HG02973 (cell line): Measurements from ENCODE around the gene SAMD10.
"Not testable (repeated sequence)": the region's sequence is repeated elsewhere in the genome, so short reads cannot be mapped to it uniquely, and the experiment has no call there.

Experiments
- ATAC-seq: cut with Tn5 transposase; IDR thresholded peaks from one replicate; pipeline ENCODE4 v1.9.1; 2021; ENCODE audit warnings: moderate library complexity; ENCODE audit not compliant: unreplicated experiment

Gene SAMD10

DNA sequence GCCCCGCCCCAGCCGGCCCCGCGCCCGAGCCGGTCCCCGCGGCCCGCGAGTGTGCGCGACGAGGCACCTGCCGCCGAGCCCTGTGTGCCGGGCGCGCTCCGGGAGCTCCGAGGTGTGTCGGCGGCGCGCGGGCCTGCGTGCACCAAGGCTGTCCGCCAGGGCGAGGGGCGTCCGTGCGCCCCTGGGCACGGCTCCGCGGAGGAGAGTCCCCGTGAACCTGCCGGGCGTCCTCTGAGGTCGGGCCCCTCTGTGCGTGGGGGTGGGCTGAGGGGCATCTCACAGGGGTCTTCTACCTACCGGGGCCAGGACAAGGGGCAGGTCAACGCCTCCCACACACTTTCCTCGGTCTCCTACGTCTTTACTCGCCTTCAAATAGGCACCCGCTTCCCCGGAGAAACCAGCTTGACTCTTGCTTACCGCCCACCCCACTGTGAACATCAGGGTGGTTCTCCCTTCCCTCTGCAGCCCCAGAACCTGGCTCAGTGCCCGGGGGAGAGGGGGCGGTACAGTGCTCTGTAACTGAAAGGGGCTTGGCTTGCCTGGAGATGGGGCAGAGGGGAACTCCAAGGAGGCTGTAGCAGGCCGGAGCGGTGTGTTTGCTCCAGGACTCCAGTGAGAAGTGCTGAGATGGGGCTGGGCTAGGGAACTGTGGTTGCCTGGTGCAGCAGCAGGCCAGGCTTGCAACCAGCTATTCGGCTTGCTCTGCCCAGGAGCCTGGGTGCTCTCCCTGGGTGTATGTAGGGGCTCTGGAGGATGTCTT, at the start of gene SAMD10:
SAMD10 (minus strand) TSS at position 86 of the 760 bp plus-strand sequence. CDS start 175 bp downstream, outside the sequence.
- ATAC-seq = no peak

DNA sequence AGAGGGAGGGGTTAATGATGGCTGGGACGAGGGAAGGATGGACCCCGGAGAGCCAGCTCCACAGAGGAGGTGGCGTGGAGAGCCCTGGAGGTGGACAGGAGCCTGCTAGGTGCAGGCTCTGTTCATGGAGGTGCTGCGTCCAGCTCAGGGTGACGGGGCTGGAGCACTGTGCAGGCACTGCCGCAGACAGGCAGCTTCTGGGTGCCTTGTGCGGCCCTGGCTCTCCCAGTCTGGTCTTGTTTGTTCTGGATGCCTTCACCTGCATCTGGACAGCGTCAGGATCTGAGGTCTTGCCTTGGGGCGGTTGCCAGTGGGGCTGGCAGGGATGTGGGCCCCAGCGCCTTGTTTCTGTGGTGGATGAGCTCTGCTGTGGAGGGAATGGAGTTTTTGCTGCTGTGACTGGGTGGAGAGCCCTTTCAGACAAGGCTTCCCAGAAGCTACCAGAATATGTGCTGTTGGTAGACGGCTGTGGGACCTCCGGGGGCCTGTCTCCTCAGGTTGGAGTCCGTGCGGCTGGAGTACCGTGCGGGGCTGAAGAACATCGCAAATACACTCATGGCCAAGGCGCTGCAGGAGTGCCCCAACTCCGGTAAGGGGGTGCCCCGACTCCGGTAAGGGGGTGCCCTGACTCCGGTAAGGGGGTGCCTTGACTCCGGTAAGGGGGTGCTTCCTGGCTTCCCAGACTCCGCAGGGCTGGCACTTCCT, 48.7 kb upstream of the SAMD10 start:
- ATAC-seq = no peak

DNA sequence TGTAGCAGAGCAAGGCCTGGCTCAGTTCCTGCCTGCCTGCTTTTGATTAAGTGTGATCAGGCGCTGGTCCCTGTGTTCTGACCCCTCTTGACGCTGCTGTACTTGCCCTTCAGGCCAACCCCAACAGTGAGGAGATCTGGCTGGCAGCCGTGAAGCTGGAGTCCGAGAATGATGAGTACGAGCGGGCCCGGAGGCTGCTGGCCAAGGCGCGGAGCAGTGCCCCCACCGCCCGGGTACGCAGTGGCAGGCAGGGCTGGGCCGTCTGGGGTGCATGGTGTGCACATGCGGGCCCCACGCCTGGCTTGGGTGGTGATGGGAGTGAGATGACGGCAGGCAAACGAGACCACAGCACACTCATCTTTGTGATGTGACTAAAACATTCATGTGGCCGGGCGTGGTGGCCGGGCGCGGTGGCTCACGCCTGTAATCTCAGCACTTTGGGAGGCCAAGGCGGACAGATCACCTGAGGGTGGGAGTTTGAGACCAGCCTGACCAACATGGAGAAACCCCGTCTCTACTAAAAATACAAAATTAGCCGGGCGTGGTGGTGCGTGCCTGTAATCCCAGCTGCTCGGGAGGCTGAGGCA, 46.5 kb upstream of the SAMD10 start:
- no peak for ATAC-seq

DNA sequence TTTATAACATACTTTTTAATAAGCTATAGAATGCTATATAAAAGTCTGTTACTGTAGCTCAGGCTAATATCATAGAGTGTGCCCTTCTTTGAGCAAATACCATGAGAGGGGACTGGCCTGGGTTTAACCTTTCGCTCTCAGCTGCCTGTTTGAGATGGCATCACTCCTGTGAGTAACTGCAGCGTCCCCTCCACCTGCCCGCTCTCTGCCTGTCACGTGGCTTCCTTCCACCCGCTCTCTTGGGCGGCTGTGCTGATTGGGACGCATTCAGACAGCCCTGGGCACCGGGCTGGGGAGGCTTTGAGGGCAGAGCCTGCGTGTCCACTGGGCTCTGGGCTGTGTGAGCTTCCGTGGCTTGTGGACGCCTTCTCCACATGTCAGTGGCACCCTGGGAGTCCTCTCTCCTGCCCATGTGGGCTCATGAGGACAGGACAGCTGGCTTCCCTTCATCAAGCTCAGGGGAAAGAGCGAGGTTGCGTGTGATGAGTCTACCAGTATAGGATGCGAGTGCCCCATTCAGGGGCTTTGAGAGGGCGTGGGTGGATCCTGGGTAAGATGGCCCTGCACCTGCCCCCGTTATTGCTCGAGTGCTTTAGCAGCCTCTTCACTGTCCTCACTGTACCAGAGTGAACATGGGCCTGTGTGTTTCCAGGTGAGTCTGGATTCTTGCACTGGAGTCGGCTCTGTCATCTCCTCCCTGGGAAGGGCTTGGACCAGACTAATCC, 45.8 kb upstream of the SAMD10 start:
- ATAC-seq = no peak

DNA sequence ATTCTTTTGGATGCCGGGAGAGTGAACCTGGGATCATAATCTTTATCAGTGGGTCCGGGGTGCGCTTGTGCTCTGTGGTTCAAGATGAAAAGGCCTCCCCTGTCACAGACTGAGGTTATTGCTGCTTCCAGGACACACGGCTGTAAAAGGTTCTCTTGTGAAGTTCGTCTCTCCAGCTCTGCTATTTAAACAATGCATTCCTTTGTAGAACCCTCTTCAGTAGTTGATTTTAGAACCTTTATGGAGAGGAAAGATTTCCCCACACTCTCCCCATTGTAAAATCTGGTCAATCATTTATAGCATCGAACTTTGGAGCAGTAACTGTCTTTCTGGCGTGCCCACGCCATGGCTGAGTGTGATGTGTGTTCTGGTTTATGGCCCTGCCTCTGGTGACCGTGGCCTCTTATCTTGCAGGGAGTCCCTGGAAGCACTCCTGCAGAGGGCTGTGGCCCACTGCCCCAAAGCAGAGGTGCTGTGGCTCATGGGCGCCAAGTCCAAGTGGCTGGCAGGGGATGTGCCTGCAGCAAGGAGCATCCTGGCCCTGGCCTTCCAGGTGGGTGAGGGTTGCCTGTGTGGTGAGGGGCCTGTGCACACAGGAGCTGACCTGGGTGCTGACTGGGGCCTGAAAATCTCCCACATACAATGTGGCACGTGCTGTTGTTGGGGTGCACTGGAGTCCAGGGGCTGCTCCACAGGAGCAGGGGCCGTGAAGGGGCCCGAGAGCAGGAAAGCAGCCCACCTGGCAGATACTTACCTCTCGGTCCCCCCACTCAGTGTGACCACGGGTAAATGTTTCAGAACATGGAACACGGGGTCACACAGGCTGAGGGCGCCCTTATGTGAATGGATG, 44.9 kb upstream of the SAMD10 start:
- ATAC-seq = no peak

DNA sequence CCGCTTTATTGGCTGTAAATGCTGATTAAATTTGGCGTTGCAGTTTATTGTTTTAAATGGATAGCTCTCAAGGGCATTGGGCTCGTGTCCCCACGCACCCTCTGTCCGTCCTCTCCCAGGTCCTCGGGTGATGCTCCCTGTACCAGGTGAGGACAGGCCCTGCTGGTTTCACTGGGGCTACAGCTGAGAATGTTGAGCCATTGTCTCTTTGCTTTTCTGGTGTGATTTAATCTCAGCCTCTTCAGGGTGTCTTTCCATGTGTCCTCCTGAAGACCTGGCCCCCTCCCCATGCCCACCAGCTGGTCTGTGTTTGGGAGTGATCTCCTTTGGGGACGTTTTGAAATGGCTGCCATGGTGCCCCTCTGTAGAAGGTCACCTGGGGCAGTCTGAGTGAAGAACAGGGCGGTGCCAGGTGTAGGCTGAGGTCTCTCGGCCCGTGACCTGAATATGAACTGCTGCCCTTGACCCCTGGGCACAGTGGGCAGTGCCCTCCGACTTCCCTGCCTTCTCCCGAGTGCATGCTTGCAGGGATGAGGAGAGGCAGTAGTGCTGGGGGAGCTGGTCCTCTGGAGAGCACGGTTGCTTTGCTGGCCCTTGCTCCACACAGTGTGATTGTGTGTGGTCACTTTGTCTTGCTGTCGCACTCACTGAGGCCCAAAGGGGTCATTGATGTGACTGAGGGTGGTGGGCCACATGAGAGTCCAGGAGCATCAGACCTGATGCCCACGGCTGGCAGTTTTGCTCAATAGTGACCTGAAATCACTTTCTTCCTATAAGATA, 44.1 kb upstream of the SAMD10 start:
- ATAC-seq = no peak

DNA sequence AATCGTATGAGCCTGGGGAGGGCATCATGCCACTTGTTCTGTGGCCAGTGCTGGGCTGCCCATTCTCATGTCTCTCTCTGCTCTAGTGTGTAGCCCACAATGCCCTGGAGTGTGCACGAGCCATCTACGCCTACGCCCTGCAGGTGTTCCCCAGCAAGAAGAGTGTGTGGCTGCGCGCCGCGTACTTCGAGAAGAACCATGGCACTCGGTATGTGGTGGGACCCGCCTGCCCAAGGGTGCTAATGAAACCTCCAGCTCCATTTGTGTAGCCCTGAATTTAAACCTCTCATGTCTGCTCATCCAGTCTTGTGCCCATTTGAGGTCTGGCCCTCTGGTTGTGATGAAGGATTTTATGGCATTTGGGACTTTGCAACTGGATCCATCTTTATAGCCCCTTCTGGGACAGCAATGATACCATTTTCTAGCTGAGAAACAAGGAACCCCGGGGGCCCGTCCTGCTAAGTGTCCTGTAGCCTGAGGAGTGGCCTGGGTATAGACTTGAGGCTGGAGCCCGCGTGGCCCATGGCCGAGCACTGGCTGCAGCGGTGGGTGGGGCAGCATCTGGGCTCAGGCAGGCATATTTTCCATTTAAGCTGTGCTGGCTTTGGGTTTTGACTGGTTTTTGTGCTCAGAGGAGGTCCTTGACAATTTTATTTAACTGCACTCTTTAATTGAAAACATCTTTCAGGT, 43.4 kb upstream of the SAMD10 start:
- no peak for ATAC-seq

DNA sequence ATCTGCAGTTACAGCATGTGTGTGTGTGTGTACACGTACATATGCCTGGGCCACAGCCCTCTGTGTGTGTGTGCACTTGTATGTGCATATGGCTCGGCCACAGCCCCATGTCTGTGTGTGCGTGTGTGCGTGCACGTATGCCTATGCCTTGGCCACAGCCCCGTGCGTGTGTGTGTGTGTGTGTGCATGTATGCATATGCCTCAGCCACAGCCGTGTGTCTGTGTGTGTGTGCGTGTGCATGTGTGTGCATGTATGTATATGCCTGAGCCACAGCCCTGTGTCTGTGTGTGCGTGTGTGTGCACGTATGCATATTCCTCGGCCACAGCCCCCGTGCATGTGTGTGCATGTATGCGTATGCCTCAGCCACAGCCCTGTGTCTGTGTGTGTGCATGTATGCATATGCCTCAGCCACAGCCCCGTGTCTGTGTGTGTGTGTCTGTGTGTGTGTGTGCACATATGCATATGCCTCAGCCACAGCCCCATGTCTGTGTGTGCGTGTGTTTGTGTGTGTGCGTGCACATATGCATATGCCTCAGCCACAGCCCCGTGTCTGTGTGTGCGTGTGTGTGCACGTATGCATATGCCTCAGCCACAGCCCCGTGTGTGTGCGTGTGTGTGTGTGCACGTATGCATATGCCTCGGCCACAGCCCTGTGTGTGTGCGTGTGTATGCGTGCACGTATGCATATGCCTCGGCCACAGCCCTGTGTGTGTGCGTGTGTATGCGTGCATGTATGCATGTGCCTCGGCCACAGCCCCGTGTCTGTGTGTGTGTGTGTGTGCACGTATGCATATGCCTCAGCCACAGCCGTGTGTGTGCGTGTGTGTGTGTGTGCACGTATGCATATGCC, 41.9 kb upstream of the SAMD10 start:
- ATAC-seq = no peak

DNA sequence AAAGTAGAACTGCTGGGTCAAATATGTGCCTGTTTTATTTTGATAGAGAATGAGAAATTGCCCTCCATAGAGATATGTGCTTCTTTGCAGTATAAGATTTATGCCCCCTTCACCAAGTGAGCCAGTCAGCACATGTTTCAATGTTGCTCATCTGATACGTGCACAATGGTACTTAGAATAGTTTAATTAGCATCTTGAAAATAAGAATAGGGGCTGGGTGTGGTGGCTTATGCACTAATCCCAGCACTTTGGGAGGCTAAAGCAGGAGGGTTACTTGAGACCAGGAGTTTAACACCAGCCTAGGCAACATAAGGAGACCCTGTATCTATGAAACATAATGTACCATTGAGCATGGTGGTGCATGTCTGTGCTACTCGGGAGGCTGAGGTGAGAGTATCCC, 36.2 kb upstream of the SAMD10 start:
- no peak for ATAC-seq

DNA sequence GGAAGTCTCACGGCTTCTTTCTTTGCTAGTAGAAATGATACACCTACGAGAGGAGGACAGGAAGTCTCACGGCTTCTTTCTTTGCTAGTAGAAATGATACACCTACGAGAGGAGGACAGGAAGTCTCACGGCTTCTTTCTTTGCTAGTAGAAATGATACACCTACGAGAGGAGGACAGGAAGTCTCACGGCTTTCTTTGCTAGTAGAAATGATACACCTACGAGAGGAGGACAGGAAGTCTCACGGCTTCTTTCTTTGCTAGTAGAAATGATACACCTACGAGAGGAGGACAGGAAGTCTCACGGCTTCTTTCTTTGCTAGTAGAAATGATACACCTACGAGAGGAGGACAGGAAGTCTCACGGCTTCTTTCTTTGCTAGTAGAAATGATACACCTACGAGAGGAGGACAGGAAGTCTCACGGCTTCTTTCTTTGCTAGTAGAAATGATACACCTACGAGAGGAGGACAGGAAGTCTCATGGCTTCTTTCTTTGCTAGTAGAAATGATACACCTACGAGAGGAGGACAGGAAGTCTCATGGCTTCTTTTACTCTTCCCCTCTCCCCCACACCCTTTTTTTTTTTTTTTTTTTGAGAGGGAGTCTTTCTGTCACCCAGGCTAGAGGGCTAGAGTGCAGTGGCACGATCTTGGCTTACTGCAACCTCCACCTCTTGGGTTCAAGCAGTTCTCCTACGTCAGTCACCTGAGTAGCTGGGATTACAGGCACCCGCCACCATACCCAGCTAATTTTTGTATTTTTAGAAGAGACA, 33.1 kb upstream of the SAMD10 start:
- not testable (repeated sequence) for ATAC-seq

DNA sequence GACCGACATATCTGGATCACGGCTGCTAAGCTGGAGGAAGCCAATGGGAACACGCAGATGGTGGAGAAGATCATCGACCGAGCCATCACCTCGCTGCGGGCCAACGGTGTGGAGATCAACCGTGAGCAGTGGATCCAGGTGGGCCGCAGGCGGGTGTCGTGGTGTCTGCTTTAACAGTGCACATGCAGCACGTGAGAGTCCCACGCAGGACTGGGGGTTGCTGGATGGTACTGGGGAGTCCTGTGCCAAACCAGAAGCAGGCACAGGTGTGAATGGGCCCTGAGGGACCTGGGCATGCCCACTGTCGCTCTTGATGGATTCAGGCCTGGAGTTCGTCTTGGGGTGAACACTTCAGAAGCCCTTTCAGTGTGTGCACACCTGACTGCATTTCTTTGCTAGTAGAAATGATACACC, 31.9 kb upstream of the SAMD10 start:
- no peak for ATAC-seq

DNA sequence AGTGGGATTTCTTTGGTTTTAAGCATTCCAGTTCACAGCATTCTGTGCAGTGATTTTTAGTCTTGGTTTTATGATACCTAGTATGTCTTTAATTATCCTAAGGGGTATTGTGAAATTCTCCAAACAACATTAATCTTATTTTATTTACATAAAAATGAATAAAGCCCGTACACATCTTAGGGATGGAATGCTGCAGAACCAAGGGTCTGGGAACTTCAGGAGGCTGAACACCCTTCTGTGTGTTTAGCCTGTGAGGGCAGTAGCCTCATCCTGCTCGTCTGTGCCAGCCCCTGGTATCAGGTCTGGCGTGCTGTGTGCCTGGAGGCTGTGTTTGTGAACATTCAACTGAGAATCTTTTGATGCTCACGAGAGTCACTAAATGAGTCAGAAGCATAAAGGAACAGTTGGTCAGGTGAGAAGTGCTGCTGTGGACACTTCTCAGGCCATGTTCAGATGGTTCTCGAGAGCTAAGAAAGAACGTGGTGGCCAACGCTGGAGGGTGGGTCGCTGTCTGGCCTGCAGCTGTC, 31.3 kb upstream of the SAMD10 start:
- ATAC-seq = no peak

DNA sequence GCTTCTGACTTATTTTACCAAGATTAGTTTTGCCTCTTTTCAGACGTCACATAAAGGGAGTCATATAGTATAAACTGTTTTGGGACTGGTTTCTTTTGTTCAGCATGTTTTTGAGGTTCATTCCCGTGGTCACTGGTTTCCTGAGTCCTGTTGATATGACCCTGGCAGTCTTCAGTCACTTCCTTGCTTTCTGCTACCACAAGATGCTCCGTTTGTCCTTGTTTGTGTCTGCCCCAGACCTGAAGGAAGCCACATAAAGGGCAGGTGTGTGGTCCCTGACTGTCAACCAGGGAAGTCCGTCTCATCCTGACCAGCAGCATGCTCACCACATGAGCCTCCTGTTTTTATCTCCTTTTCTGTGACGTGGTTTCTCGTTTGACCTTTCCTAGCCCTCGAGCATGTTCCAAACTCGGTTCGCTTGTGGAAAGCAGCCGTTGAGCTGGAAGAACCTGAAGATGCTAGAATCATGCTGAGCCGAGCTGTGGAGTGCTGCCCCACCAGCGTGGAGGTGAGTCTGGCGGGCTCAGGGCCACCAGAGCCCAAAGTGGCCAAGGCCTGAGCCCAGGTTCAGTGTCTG, 30.5 kb upstream of the SAMD10 start:
- no peak for ATAC-seq

DNA sequence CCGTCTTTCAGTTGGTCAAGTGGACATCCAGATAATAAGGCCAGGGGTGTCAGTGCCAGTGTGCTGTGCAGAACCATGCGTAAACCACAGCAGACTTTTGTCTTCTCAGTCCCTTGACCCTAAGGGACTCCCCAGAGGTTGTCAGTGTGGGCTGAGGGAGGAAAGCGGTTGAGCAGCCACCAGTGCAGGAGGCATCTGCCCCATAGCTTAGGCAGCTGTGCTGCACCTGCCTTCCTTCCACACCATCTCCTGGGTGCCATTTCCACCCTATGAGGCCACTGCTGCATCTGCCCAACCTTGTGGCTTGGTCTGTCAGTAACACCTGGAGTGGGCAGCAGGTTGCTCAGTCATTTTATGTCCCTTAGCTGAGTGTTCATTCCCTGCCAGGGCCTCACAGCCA, 27.5 kb upstream of the SAMD10 start:
- ATAC-seq = no peak

DNA sequence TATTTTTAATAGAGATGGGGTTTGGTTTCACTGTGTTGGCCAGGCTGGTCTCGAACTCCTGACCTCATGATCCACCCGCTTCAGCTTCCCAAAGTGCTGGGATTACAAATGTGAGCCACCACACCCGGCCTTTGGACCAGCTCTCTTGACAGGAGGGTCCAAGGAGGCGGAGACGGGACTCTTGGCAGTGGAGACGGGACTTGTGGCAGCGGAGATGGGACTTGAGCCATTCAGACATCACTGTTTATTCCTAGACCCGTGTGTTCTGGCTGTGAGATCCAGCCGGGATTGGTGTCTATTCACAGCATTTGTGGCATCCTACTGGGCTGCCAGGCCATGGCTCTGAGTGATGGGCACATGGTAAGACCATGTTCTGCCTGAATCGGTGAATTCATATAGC, 27.0 kb upstream of the SAMD10 start:
- ATAC-seq = no peak

DNA sequence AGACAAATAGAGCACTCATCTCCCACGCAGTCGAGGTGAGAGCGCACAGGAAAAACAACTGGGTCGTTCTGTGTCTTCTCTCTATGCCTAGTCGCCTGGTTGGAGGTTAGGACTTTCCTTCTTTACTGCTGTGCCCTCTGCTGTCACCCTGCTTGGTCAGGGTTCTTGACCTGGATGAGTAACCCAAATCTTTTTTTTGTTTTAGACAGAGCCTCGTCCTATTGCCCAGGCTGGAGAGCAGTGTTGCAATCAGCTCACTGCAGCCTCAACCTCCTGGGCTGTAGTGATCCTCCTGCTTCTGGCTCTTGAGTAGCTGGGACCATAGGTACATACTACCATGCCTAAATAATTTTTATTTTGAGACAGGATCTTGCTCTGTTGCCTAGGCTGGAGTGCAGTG, 26.0 kb upstream of the SAMD10 start:
- no peak for ATAC-seq
